ENCODE data around the gene ESRP2.

DNA sequence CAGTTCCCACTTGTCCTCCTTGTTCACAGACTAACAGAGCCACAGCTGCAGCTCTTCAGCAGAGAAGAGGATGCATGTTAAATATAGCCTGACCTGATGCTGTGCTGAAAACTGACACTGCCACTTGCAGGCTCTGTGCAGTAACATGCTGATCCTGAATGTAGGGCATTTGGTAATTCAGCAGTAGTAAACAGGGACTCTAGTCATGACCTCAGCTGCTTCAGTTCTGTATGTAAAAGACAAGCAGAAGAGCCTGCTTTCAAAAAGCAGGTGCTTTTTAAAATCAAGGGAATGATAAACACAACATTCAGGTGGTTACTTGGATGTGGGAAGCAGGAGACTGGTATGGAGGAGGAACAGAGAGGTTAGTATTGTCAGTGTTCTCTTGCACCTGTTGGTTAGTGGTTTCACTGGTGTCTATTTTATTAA, 33.8 kb downstream of the ESRP2 start:
- no peak for TF ChIP-seq CTCF (IDR thresholded peaks at IDR 0.05)
- no peak for TF ChIP-seq POLR2A (IDR thresholded peaks at IDR 0.05)

Measured in tibial nerve (tissue), 3 donors.